SJSA1 (cell line): ENCODE measurements around the gene ERFL. TPM values are rescaled to one million over a fixed set of nuclear protein-coding genes. Genes with fewer than 3 reads are reported as not detected.

ENCODE experiments used
- DNase-seq, 2 experiments: peaks; one replicate each; pipeline ENCODE4 v3.0.0-alpha.2; 2015 to 2020; ENCODE audit warnings: low spot score in 2 of 2, low read depth in 1 of 2
- H3K27ac ChIP-seq: fragments of 250-450 bp; sonication (Bioruptor Pico); 2 replicates; pipeline ENCODE4 v1.5.1; 2020; ENCODE audit warnings: mild to moderate bottlenecking, moderate library complexity
- H3K27me3 ChIP-seq: fragments of 250-450 bp; sonication (Bioruptor Pico); replicated peaks from 2 replicates; pipeline ENCODE4 v1.5.1; 2020; ENCODE audit warnings: mild to moderate bottlenecking, moderate library complexity
- H3K36me3 ChIP-seq: fragments of 250-450 bp; sonication (Bioruptor Pico); 2 replicates; pipeline ENCODE4 v1.5.1; 2020; ENCODE audit warnings: mild to moderate bottlenecking
- H3K4me1 ChIP-seq: fragments of 250-450 bp; sonication (Bioruptor Pico); replicated peaks from 2 replicates; pipeline ENCODE4 v1.6.1; 2021; ENCODE audit warnings: mild to moderate bottlenecking
- H3K4me3 ChIP-seq: fragments of 250-450 bp; sonication (Bioruptor Pico); 2 replicates; pipeline ENCODE4 v1.5.1; 2020; ENCODE audit warnings: mild to moderate bottlenecking
- H3K9me3 ChIP-seq: fragments of 250-450 bp; sonication (Bioruptor Pico); replicated peaks from 2 replicates; pipeline ENCODE4 v1.5.1; 2020; ENCODE audit warnings: mild to moderate bottlenecking
- total RNA-seq: library from RNA; depleted of rRNA; stranded (reverse); fragments of >200 nt; shearing (Covaris generic); gene quantifications from 2 replicates; pipeline ENCODE4 v1.2.3, GENCODE V29; 2014

Gene ERFL
- total RNA-seq, 1 experiment from 2014 or later: not detected

- Histone ChIP-seq H3K36me3 (no peaks in the 10 kb centered on the region), H3K4me3 (no peak overlapping the region), H3K9me3 (no peaks in the 10 kb centered on the region), H3K27me3 (peaks cover 65% of the 10 kb centered on the region), H3K27ac (no peak overlapping the region), H3K4me1 (peaks cover 4% of the 10 kb centered on the region; the same call in 1 of the 2 replicates)
- DNase-seq: no peak
Measured at GRCh38 chr19:41936961-41937360, 8.7 kb upstream of the ERFL start.

- Histone ChIP-seq H3K36me3 (no peaks in the 10 kb centered on the region), H3K9me3 (no peaks in the 10 kb centered on the region), H3K27ac (no peak overlapping the region), H3K4me3 (no peak overlapping the region), H3K4me1 (peaks cover 4% of the 10 kb centered on the region; the same call in 1 of the 2 replicates), H3K27me3 (peaks cover 67% of the 10 kb centered on the region)
- DNase-seq: no peak
Measured at GRCh38 chr19:41936416-41936850, 8.2 kb upstream of the ERFL start.

- peaks cover 67% of the 10 kb centered on the region for H3K27me3 ChIP-seq
- H3K27ac ChIP-seq: no peak overlapping the region
- H3K36me3 ChIP-seq: no peaks in the 10 kb centered on the region
- H3K9me3 ChIP-seq: no peaks in the 10 kb centered on the region
- no peak overlapping the region for H3K4me3 ChIP-seq
- no peak for DNase-seq
- H3K4me1 ChIP-seq: peaks cover 4% of the 10 kb centered on the region; the same call in 1 of the 2 replicates
Measured at GRCh38 chr19:41935760-41936415, 7.6 kb upstream of the ERFL start.

- Histone ChIP-seq H3K27ac (no peak overlapping the region), H3K27me3 (peaks cover 70% of the 10 kb centered on the region), H3K9me3 (no peaks in the 10 kb centered on the region), H3K4me1 (no peaks in the 10 kb centered on the region), H3K4me3 (no peak overlapping the region), H3K36me3 (no peaks in the 10 kb centered on the region)
- DNase-seq: peak; percentile 45 to 71
Measured at GRCh38 chr19:41934849-41935374, 6.7 kb upstream of the ERFL start.

GRCh38 chr19:41933693-41934426 is 5.6 kb upstream of the ERFL start:
- Histone ChIP-seq H3K4me3 (no peak overlapping the region), H3K27me3 (peaks cover 77% of the 10 kb centered on the region), H3K9me3 (no peaks in the 10 kb centered on the region), H3K4me1 (no peaks in the 10 kb centered on the region), H3K27ac (no peak overlapping the region), H3K36me3 (no peaks in the 10 kb centered on the region)
- DNase-seq: no peak

- no peak overlapping the region for H3K27ac ChIP-seq
- peaks cover 84% of the 10 kb centered on the region for H3K27me3 ChIP-seq
Measured at GRCh38 chr19:41932720-41933332, 4.6 kb upstream of the ERFL start.

GRCh38 chr19:41932259-41932719 is 4.0 kb upstream of the ERFL start:
- Histone ChIP-seq H3K4me1 (no peaks in the 10 kb centered on the region), H3K27ac (no peak overlapping the region), H3K4me3 (no peak overlapping the region), H3K36me3 (no peaks in the 10 kb centered on the region), H3K9me3 (no peaks in the 10 kb centered on the region), H3K27me3 (peaks cover 83% of the 10 kb centered on the region)
- DNase-seq: no peak

More at GRCh38 chr19:41932720-41933332, 4.6 kb upstream of the ERFL start:
- DNase-seq: no peak
- H3K9me3 ChIP-seq: no peaks in the 10 kb centered on the region
- no peaks in the 10 kb centered on the region for H3K4me1 ChIP-seq
- H3K36me3 ChIP-seq: no peaks in the 10 kb centered on the region
- no peak overlapping the region for H3K4me3 ChIP-seq

GRCh38 chr19:41930926-41931592 is 2.8 kb upstream of the ERFL start:
- no peaks in the 10 kb centered on the region for H3K9me3 ChIP-seq
- no peak overlapping the region for H3K4me3 ChIP-seq
- DNase-seq: no peak
- peaks cover 85% of the 10 kb centered on the region for H3K27me3 ChIP-seq
- no peaks in the 10 kb centered on the region for H3K4me1 ChIP-seq
- no peaks in the 10 kb centered on the region for H3K36me3 ChIP-seq
- no peak overlapping the region for H3K27ac ChIP-seq

- Histone ChIP-seq H3K4me1 (no peaks in the 10 kb centered on the region), H3K9me3 (no peaks in the 10 kb centered on the region), H3K4me3 (no peak overlapping the region), H3K36me3 (no peaks in the 10 kb centered on the region), H3K27ac (no peak overlapping the region), H3K27me3 (peaks cover 83% of the 10 kb centered on the region)
- DNase-seq: no peak
Measured at GRCh38 chr19:41930322-41930722, 2.1 kb upstream of the ERFL start.

- Histone ChIP-seq H3K9me3 (no peaks in the 10 kb centered on the region), H3K27ac (no peak overlapping the region), H3K4me1 (no peaks in the 10 kb centered on the region), H3K36me3 (no peaks in the 10 kb centered on the region), H3K27me3 (peaks cover 79% of the 10 kb centered on the region), H3K4me3 (no peak overlapping the region)
- no peak for DNase-seq
Measured at GRCh38 chr19:41929536-41930071, 1.4 kb upstream of the ERFL start.

GRCh38 chr19:41928754-41929535 is 696 bp upstream of the ERFL start:
- Histone ChIP-seq H3K9me3 (no peaks in the 10 kb centered on the region), H3K27ac (no peak overlapping the region), H3K36me3 (no peaks in the 10 kb centered on the region), H3K27me3 (peaks cover 75% of the 10 kb centered on the region), H3K4me1 (no peaks in the 10 kb centered on the region), H3K4me3 (no peak overlapping the region)
- DNase-seq: no peak

- Histone ChIP-seq H3K4me1 (no peaks in the 10 kb centered on the region), H3K36me3 (no peaks in the 10 kb centered on the region), H3K27me3 (peaks cover 72% of the 10 kb centered on the region), H3K4me3 (no peak overlapping the region), H3K27ac (no peak overlapping the region), H3K9me3 (no peaks in the 10 kb centered on the region)
- DNase-seq: no peak
Measured at GRCh38 chr19:41927497-41928192, 604 bp downstream of the ERFL start.
